K562 (cell line): ENCODE data around the gene BAMBI. TPM values are rescaled to one million over a fixed set of nuclear protein-coding genes. Genes with fewer than 3 reads are reported as not detected.
"Not testable (repeated sequence)": the region's sequence is repeated elsewhere in the genome, so short reads cannot be mapped to it uniquely, and the experiment has no call there.

ENCODE experiments used
- ATAC-seq: fragments of 200-7000 bp; cut with Tn5 transposase; 3 replicates; pipeline ENCODE4 v1.9.1; 2020; ENCODE audit warnings: moderate library complexity
- BruUV-seq: library from RNA; stranded (reverse); fragments of 400-500 nt; replicated peaks from 2 replicates; lab custom pipeline; 2021; lab: Mats Ljungman, UMichigan
- CTCF ChIA-PET: fragments of 300-600 bp; formaldehyde crosslinking; extraction: SDS; loops from one replicate; lab custom pipeline; 2021; ENCODE audit warnings: low intra/inter-chr PET ratio; lab: Yijun Ruan, JAX
- POLR2A ChIA-PET: fragments of 300-600, 350-650 bp; sonication (Branson Sonifier 250); formaldehyde crosslinking; extraction: SDS; loops from one replicate; lab custom pipeline; 2021; ENCODE audit warnings: antibody characterized with exemption, inconsistent platforms; lab: Yijun Ruan, JAX
- DNase-seq, 4 experiments: peaks; one replicate each; pipeline versions ENCODE4 v3.0.0 to v3.0.0-alpha.2; 2011 to 2018; ENCODE audit warnings: low spot score in 3 of 4, mixed read lengths in 3 of 4; ENCODE audit errors: extremely low read depth in 1 of 4
- FAIRE-seq: peaks from 2 replicates; lab custom pipeline; 2011; peaks lifted over from hg19 to GRCh38; lab: Jason Lieb, UNC
- H2AFZ ChIP-seq: 2 replicates; pipeline ENCODE4 v1.6.0; 2011; ENCODE audit warnings: low read depth, low read length, control low read depth, inconsistent platforms
- H3K27ac ChIP-seq: fragments of 200-600 bp; 3 replicates; pipeline ENCODE4 v1.8.0; 2011; ENCODE audit warnings: low read depth, mild to moderate bottlenecking, control low read depth, inconsistent platforms, low read length, moderate library complexity, mixed read lengths; ENCODE audit errors: extremely low read depth
- H3K27me3 ChIP-seq, 2 experiments: fragments of 300-600 bp in 1 of 2; 2 replicates in 1 of 2; 3 replicates in 1 of 2; pipeline versions ENCODE4 v1.6.0 to v1.8.0; 2011; ENCODE audit warnings: inconsistent platforms in 2 of 2, low read length in 2 of 2, mild to moderate bottlenecking in 1 of 2, mixed read lengths in 1 of 2, moderate library complexity in 1 of 2; ENCODE audit not compliant: control insufficient read depth in 2 of 2, insufficient read depth in 2 of 2
- H3K36me3 ChIP-seq: fragments of 300-600 bp; 3 replicates; pipeline ENCODE4 v1.8.0; 2011; ENCODE audit warnings: mild to moderate bottlenecking, low read length, inconsistent platforms; ENCODE audit not compliant: control insufficient read depth, insufficient read depth
- H3K4me1 ChIP-seq, 2 experiments: fragments of 200-600 bp in 1 of 2; replicated peaks in 1 of 2; 2 replicates in 1 of 2; 3 replicates in 1 of 2; pipeline versions ENCODE4 v1.5.1 to v1.8.0; 2011; ENCODE audit warnings: inconsistent platforms in 2 of 2, low read length in 2 of 2, mild to moderate bottlenecking in 1 of 2, mixed read lengths in 1 of 2, moderate library complexity in 1 of 2; ENCODE audit not compliant: control insufficient read depth in 2 of 2, insufficient read depth in 2 of 2
- H3K4me2 ChIP-seq: 2 replicates; pipeline ENCODE4 v1.6.1; 2011; ENCODE audit warnings: low read length, control low read depth, inconsistent platforms, mixed read lengths; ENCODE audit not compliant: insufficient read depth
- H3K4me3 ChIP-seq: fragments of 200-600 bp; sonication (generic), shearing (Covaris generic); 2 replicates; pipeline ENCODE4 v1.5.1; 2016; ENCODE audit warnings: control low read depth, inconsistent platforms
- H3K79me2 ChIP-seq: fragments of 200-600 bp; 3 replicates; pipeline ENCODE4 v1.8.0; 2011; ENCODE audit warnings: low read length, inconsistent platforms; ENCODE audit not compliant: control insufficient read depth, insufficient read depth
- H3K9ac ChIP-seq, 2 experiments: 2 replicates each; pipeline versions ENCODE4 v1.6.0 to v1.6.1; 2011; ENCODE audit warnings: low read depth in 2 of 2, low read length in 2 of 2, control low read depth in 1 of 2, inconsistent platforms in 1 of 2, mild to moderate bottlenecking in 1 of 2, mixed read lengths in 1 of 2; ENCODE audit not compliant: insufficient read depth in 1 of 2
- H3K9me1 ChIP-seq: one replicate; pipeline ENCODE4 v1.6.0; 2011; ENCODE audit warnings: inconsistent platforms, mild to moderate bottlenecking, low read length, moderate library complexity; ENCODE audit not compliant: control insufficient read depth, insufficient read depth
- H3K9me3 ChIP-seq: replicated peaks from 2 replicates; pipeline ENCODE4 v1.5.1; 2011; ENCODE audit warnings: low read depth, low read length, inconsistent platforms; ENCODE audit not compliant: control insufficient read depth, insufficient read depth
- H4K20me1 ChIP-seq: replicated peaks from 2 replicates; pipeline ENCODE4 v1.6.1; 2011; ENCODE audit warnings: low read length, inconsistent platforms, mixed read lengths; ENCODE audit not compliant: control insufficient read depth, insufficient read depth
- CBX3 ChIP-seq, 2 experiments: IDR thresholded peaks; 1 replicate in 1 of 2; 2 replicates in 1 of 2; pipeline ENCODE4 v1.6.1; 2012; ENCODE audit warnings: inconsistent platforms in 2 of 2, low read length in 2 of 2, borderline replicate concordance in 1 of 2, control low read depth in 1 of 2
- CHCHD3 ChIP-seq: fragments of 250-450 bp; sonication (Bioruptor Pico); IDR thresholded peaks from 2 replicates; pipeline ENCODE4 v2.1.2; 2022; ENCODE audit warnings: mild to moderate bottlenecking
- CHD2 ChIP-seq: IDR thresholded peaks from 2 replicates; pipeline ENCODE4 v1.6.1; 2011; ENCODE audit warnings: low read depth, low read length
- ELF2 ChIP-seq: fragments of 250-450 bp; sonication (Bioruptor Pico); IDR thresholded peaks from 2 replicates; pipeline ENCODE4 v1.5.0; 2021; ENCODE audit warnings: mild to moderate bottlenecking
- IRF1 ChIP-seq: sonication (generic); formaldehyde crosslinking; IDR thresholded peaks from 2 replicates; pipeline ENCODE4 v1.8.0; 2022; ENCODE audit warnings: missing genetic modification reagents, mild to moderate bottlenecking, borderline replicate concordance
- MTA3 ChIP-seq: fragments of 450-650 bp; formaldehyde crosslinking; IDR thresholded peaks from 2 replicates; pipeline ENCODE4 v1.6.1; 2017; ENCODE audit warnings: mild to moderate bottlenecking, borderline replicate concordance
- NR3C1 ChIP-seq: sonication (generic); formaldehyde crosslinking; IDR thresholded peaks from 2 replicates; pipeline ENCODE4 v1.8.1; 2022; ENCODE audit warnings: missing genetic modification reagents
- SAFB ChIP-seq: fragments of 200-400 bp; formaldehyde crosslinking; IDR thresholded peaks from 2 replicates; pipeline ENCODE4 v1.6.1; 2017; ENCODE audit warnings: low read depth, low read length, borderline replicate concordance
- SMC3 ChIP-seq: conservative IDR thresholded peaks from 2 replicates; pipeline ENCODE4 v1.6.1; 2011; ENCODE audit warnings: low read depth, low read length, improper control_type of control experiment; ENCODE audit not compliant: insufficient read depth
- TCF3 ChIP-seq: sonication (generic); formaldehyde crosslinking; IDR thresholded peaks from 2 replicates; pipeline ENCODE4 v1.4.0; 2020; ENCODE audit warnings: mild to moderate bottlenecking, missing genetic modification reagents
- TCF7L2 ChIP-seq: fragments of 150-350 bp; IDR thresholded peaks from 2 replicates; pipeline ENCODE4 v1.6.1; 2016; ENCODE audit warnings: low read depth, mild to moderate bottlenecking, low read length, moderate library complexity
- ZNF583 ChIP-seq: fragments of 250-450 bp; sonication (Bioruptor Pico); IDR thresholded peaks from 2 replicates; pipeline ENCODE4 v1.4.0; 2020
- ZNF785 ChIP-seq: fragments of 250-450 bp; sonication (Bioruptor Pico); IDR thresholded peaks from 2 replicates; pipeline ENCODE4 v1.4.0; 2020; ENCODE audit warnings: mild to moderate bottlenecking
- WGBS: fragments of 100-300 bp; shearing (Covaris generic); methylation state at CpG from one replicate; pipeline ENCODE4 v1.1.6; 2016; ENCODE audit warnings: low coverage, mixed read lengths; ENCODE audit not compliant: insufficient coverage; ENCODE audit errors: missing lambda C conversion rate; 5-methylcytosine and 5-hydroxymethylcytosine counted together
- in situ Hi-C: fragments of 300-500 bp; cut with MboI; formaldehyde crosslinking; loops from 4 replicates; pipeline ENCODE4 v1.15.0; 2018; ENCODE audit warnings: inconsistent platforms, mixed read lengths
- intact Hi-C: fragments of 100-400 bp; cut with micrococcal nuclease; formaldehyde crosslinking; loops from 2 replicates; pipeline ENCODE4 v1.14.2; 2022
- polyA plus RNA-seq, 8 experiments: library from polyadenylated mRNA; depleted of rRNA in 4 of 8; stranded (reverse) in 5 of 8; unstranded in 3 of 8; fragments of >200 nt; fragmentation: Nextera tagmentation in 2 of 8; fragmentation: Illumina TruSeq in 1 of 8; extraction: Ambion mirVana in 2 of 8; extraction: Trizol in 1 of 8; gene quantifications; 2 replicates each; pipeline versions ENCODE4 v1.2.1 to v1.2.3, GENCODE V29; 2011 to 2014; ENCODE audit warnings: inconsistent platforms in 1 of 8, missing spikeins in 1 of 8
- total RNA-seq, 7 experiments: library from RNA; depleted of rRNA in 6 of 7; stranded (reverse); fragments of >200 nt in 6 of 7; fragmentation: Illumina TruSeq in 2 of 7; extraction: Trizol in 2 of 7; gene quantifications; 2 replicates each; pipeline versions ENCODE4 v1.2.1 to v1.2.3, GENCODE V29; 2011 to 2021; ENCODE audit warnings: low replicate concordance in 1 of 7

The BAMBI gene
- total and polyA plus RNA-seq, 9 of the 15 experiments (the other 6 are each of a cell fraction or from before 2014, with no cell fraction given) = 2.0 to 21.8 (median 13.5) TPM

- POLR2A ChIA-PET = interaction anchor here (0.6 kb wide), 1 partner anchor 25 kb away, joined by 3 read pairs; the partner anchor contains the start of gene BAMBI
- WGBS = 9% methylated on average over 5 of the region's 5 CpGs
- no peaks in the 10 kb centered on the region for H3K9me3 ChIP-seq
- DNase-seq (no peak), ATAC-seq (0 out of 3 replicates have a peak, but pooled peaks have one; percentile 42), FAIRE-seq (no peak)
- no peaks in the 10 kb centered on the region for H3K36me3 ChIP-seq
- in situ Hi-C loops = loop anchor here (25.0 kb wide), 1 partner anchor 485 kb away; no protein-coding TSS in a partner anchor
- H3K4me2 ChIP-seq = no peak overlapping the region
- CTCF ChIA-PET = no interaction called here
- TF ChIP-seq MTA3 (no peak), IRF1 (CRISPR knock-in tag) (no peak), CBX3 (IDR thresholded peaks at IDR 0.05; ENCODE audit: borderline replicate concordance in 1 of 2, low read length in 2 of 2) (no peak), TCF7L2 (no peak), SMC3 (no peak), SAFB (no peak), CHCHD3 (CRISPR knock-in tag) (no peak), NR3C1 (CRISPR knock-in tag) (no peak), TCF3 (CRISPR knock-in tag) (no peak), CHD2 (no peak), ZNF583 (CRISPR knock-in tag) (no peak), ZNF785 (no peak), ELF2 (no peak)
- peaks cover 9 to 18% of the 10 kb centered on the region in 2 experiments for H3K27me3 ChIP-seq
- no peak overlapping the region for H3K27ac ChIP-seq
- intact Hi-C loops = no loop called here
- no peaks in the 10 kb centered on the region for H4K20me1 ChIP-seq
- no peak overlapping the region for H2AFZ ChIP-seq
- no peaks in the 10 kb centered on the region for H3K79me2 ChIP-seq
- no peak overlapping the region for H3K4me3 ChIP-seq
- no TSS peak for BruUV-seq
- H3K4me1 ChIP-seq = no peaks in the 10 kb centered on the region; a peak in 1 of 5 replicates
- H3K9me1 ChIP-seq = no peaks in the 10 kb centered on the region
- H3K9ac ChIP-seq = no peak overlapping the region
Observed at GRCh38 chr10:28652703-28653102, 24.6 kb upstream of the BAMBI start.

GRCh38 chr10:28658824-28659223 is 18.5 kb upstream of the BAMBI start:
- peaks cover 4 to 15% of the 10 kb centered on the region in 2 experiments; a peak in 4 of 5 replicates for H3K27me3 ChIP-seq
- H3K4me3 ChIP-seq, POLR2A ChIA-PET, FAIRE-seq, H3K4me2 ChIP-seq, intact Hi-C loops, BruUV-seq, H2AFZ ChIP-seq, CTCF ChIA-PET, DNase-seq, H3K9ac ChIP-seq, H3K27ac ChIP-seq, H3K79me2 ChIP-seq, H3K36me3 ChIP-seq, H3K4me1 ChIP-seq, H4K20me1 ChIP-seq, ATAC-seq, H3K9me1 ChIP-seq, H3K9me3 ChIP-seq: not testable (repeated sequence)
- 10% methylated on average over 7 of the region's 7 CpGs for WGBS
- in situ Hi-C loops = loop anchor here (25.0 kb wide), 1 partner anchor 478 kb away; no protein-coding TSS in a partner anchor
